ENCODE results near the gene RAB1B.

Gene RAB1B

GRCh38 chr11:66268244-66268951, at the start of gene RAB1B:
TSS of gene RAB1B (plus strand) at chr11:66268639. CDS start at chr11:66268680, 41 bp downstream.
- peak; percentile 97 for FAIRE-seq

GRCh38 chr11:66218846-66219620, 49.4 kb upstream of the RAB1B start:
- DNase-seq (ENCODE audit: extremely low spot score, insufficient read length, low read depth) (no peak), FAIRE-seq (no peak)

More at GRCh38 chr11:66268244-66268951, at the start of gene RAB1B:
- DNase-seq (ENCODE audit: extremely low spot score, insufficient read length, low read depth), result peak; percentile 98

GRCh38 chr11:66219846-66220565, 48.4 kb upstream of the RAB1B start:
- DNase-seq (ENCODE audit: extremely low spot score, insufficient read length, low read depth) (no peak), FAIRE-seq (no peak)

- DNase-seq (ENCODE audit: extremely low spot score, insufficient read length, low read depth), result no peak
- no peak for FAIRE-seq
Observed at GRCh38 chr11:66220566-66220935, 47.9 kb upstream of the RAB1B start.

- DNase-seq (ENCODE audit: extremely low spot score, insufficient read length, low read depth) (no peak), FAIRE-seq (no peak)
Observed at GRCh38 chr11:66221012-66221411, 47.4 kb upstream of the RAB1B start.

- FAIRE-seq (no peak), DNase-seq (ENCODE audit: extremely low spot score, insufficient read length, low read depth) (no peak)
Observed at GRCh38 chr11:66221726-66222236, 46.7 kb upstream of the RAB1B start.

GRCh38 chr11:66222358-66223149, 45.9 kb upstream of the RAB1B start:
- DNase-seq (ENCODE audit: extremely low spot score, insufficient read length, low read depth) (peak; percentile 87), FAIRE-seq (peak; percentile 99)

GRCh38 chr11:66224226-66224855, 44.1 kb upstream of the RAB1B start:
- FAIRE-seq, result no peak
- DNase-seq (ENCODE audit: extremely low spot score, insufficient read length, low read depth), result no peak

GRCh38 chr11:66225066-66225465, 43.4 kb upstream of the RAB1B start:
- FAIRE-seq (no peak), DNase-seq (ENCODE audit: extremely low spot score, insufficient read length, low read depth) (no peak)

GRCh38 chr11:66226101-66226500, 42.3 kb upstream of the RAB1B start:
- FAIRE-seq, result no peak
- DNase-seq (ENCODE audit: extremely low spot score, insufficient read length, low read depth), result no peak

- DNase-seq (ENCODE audit: extremely low spot score, insufficient read length, low read depth) (no peak), FAIRE-seq (no peak)
Observed at GRCh38 chr11:66227700-66228099, 40.7 kb upstream of the RAB1B start.

GRCh38 chr11:66228521-66228920, 39.9 kb upstream of the RAB1B start:
- DNase-seq (ENCODE audit: extremely low spot score, insufficient read length, low read depth), result no peak
- no peak for FAIRE-seq

- DNase-seq (ENCODE audit: extremely low spot score, insufficient read length, low read depth) (no peak), FAIRE-seq (no peak)
Observed at GRCh38 chr11:66230156-66230555, 38.3 kb upstream of the RAB1B start.

GRCh38 chr11:66230978-66231377, 37.5 kb upstream of the RAB1B start:
- DNase-seq (ENCODE audit: extremely low spot score, insufficient read length, low read depth), result no peak
- FAIRE-seq, result no peak

- FAIRE-seq (no peak), DNase-seq (ENCODE audit: extremely low spot score, insufficient read length, low read depth) (no peak)
Observed at GRCh38 chr11:66231561-66231960, 36.9 kb upstream of the RAB1B start.

- FAIRE-seq, result no peak
- DNase-seq (ENCODE audit: extremely low spot score, insufficient read length, low read depth), result no peak
Observed at GRCh38 chr11:66232769-66233168, 35.7 kb upstream of the RAB1B start.

- FAIRE-seq, result no peak
Observed at GRCh38 chr11:66233301-66233700, 35.1 kb upstream of the RAB1B start.

GRCh38 chr11:66235141-66235540, 33.3 kb upstream of the RAB1B start:
- DNase-seq (ENCODE audit: extremely low spot score, insufficient read length, low read depth) (no peak), FAIRE-seq (no peak)

More at GRCh38 chr11:66233301-66233700, 35.1 kb upstream of the RAB1B start:
- DNase-seq (ENCODE audit: extremely low spot score, insufficient read length, low read depth), result no peak

- DNase-seq (ENCODE audit: extremely low spot score, insufficient read length, low read depth) (no peak), FAIRE-seq (no peak)
Observed at GRCh38 chr11:66237867-66238266, 30.6 kb upstream of the RAB1B start.
